Stimulated activated CD4-positive, alpha-beta T cell treated with anti-CD3 and anti-CD28 coated beads, Interleukin-15, amount 100 ng/mL, for 24 hours (primary cell): ENCODE data around the gene CD300H.

Experiments used
- DNase-seq: peaks from one replicate; pipeline ENCODE4 v3.0.0-alpha.2; 2020

Gene CD300H

GRCh38 chr17:74567397-74567796 lies at the start of gene CD300H:
Gene CD300H, minus strand, starts transcription at chr17:74567509.
- DNase-seq, result no peak

GRCh38 chr17:74616696-74617095 lies 49.4 kb upstream of the CD300H start:
- no peak for DNase-seq

- no peak for DNase-seq
Observed at GRCh38 chr17:74612046-74612445, 44.7 kb upstream of the CD300H start.

GRCh38 chr17:74610108-74610507 lies 42.8 kb upstream of the CD300H start:
- DNase-seq, result no peak

- no peak for DNase-seq
Observed at GRCh38 chr17:74608511-74608910, 41.2 kb upstream of the CD300H start.

GRCh38 chr17:74607221-74607620 lies 39.9 kb upstream of the CD300H start:
- DNase-seq, result no peak

GRCh38 chr17:74606050-74606449 lies 38.7 kb upstream of the CD300H start:
- DNase-seq, result no peak

- DNase-seq, result no peak
Observed at GRCh38 chr17:74605361-74605760, 38.1 kb upstream of the CD300H start.

GRCh38 chr17:74604761-74605160 lies 37.5 kb upstream of the CD300H start:
- DNase-seq, result no peak

- DNase-seq, result no peak
Observed at GRCh38 chr17:74604200-74604599, 36.9 kb upstream of the CD300H start.

GRCh38 chr17:74603746-74604145 lies 36.4 kb upstream of the CD300H start:
- DNase-seq, result no peak

- no peak for DNase-seq
Observed at GRCh38 chr17:74603037-74603635, 35.8 kb upstream of the CD300H start.

- peak; percentile 47 for DNase-seq
Observed at GRCh38 chr17:74601944-74602572, 34.7 kb upstream of the CD300H start.

- DNase-seq, result no peak
Observed at GRCh38 chr17:74599448-74599939, 32.2 kb upstream of the CD300H start.

- DNase-seq, result no peak
Observed at GRCh38 chr17:74599023-74599399, 31.7 kb upstream of the CD300H start.

GRCh38 chr17:74598346-74599022 lies 31.2 kb upstream of the CD300H start:
- DNase-seq, result no peak

- no peak for DNase-seq
Observed at GRCh38 chr17:74597069-74597790, 29.9 kb upstream of the CD300H start.

GRCh38 chr17:74595037-74595750 lies 27.9 kb upstream of the CD300H start:
- no peak for DNase-seq

- DNase-seq, result no peak
Observed at GRCh38 chr17:74592087-74592990, 25.0 kb upstream of the CD300H start, which contains the start of gene CD300LD. Gene CD300LD, minus strand, starts transcription at chr17:74592283. Its CDS starts 81 bp downstream, at chr17:74592202.

GRCh38 chr17:74591503-74591902 lies 24.2 kb upstream of the CD300H start:
- no peak for DNase-seq

- DNase-seq, result no peak
Observed at GRCh38 chr17:74585711-74586110, 18.4 kb upstream of the CD300H start.
